KBM-7 (cell line): Measurements from ENCODE around the gene ZNF213.
A peak's percentile ranks its signal among the peaks of the same experiment; 100 is the strongest.
"Not testable (repeated sequence)": the region's sequence is repeated elsewhere in the genome, so short reads cannot be mapped to it uniquely, and the experiment has no call there.

Source experiments
- DNase-seq: peaks from one replicate; pipeline ENCODE4 v3.0.0-alpha.2; 2015
- in situ Hi-C: fragments of 300-500 bp; cut with MboI; formaldehyde crosslinking; loops from 2 replicates; pipeline ENCODE4 v1.14.3; 2020; ENCODE audit warnings: low sequenced_read_pairs, low pct_unique_long_range_greater_than_20kb, mixed read lengths

Gene ZNF213

DNA sequence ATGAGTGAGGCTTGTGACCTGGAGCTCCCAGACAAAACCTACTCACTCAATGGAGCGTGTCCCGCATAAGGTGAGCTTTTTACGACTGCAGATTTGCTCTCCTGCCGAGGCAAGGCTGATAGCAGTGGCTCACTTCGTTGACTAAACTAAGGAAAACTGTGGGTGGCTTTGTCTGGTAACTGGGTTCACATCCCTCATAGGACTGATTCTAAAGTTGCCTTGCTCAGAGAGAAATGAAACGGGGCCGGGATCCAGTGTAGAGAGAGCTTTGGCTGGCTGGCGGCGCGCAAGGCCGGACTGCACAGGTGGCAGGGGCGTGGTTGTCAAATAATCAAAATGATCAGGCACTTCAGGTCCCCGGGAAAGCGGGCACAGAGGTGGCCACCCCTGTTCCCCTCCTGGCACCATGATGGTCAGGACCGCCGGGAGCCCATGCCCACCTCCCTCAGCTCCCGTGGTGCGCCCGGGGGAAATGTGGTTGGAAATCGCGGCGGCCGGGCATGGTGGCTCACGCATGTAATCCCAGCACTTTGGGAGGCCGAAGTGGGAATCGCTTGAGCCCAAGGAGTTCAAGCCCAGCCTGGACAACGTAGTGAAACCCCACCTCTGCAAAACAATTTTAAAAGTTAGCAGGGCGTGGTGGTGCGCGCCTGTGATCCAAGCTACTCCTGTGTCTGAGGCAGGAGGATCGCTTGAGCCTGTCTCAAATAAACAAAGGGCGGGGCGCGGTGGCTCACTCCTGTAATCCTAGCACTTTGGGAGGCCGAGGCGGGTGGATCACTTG lies 26.6 kb downstream of the ZNF213 start:
- in situ Hi-C loops, result no loop called here
- DNase-seq, result no peak

DNA sequence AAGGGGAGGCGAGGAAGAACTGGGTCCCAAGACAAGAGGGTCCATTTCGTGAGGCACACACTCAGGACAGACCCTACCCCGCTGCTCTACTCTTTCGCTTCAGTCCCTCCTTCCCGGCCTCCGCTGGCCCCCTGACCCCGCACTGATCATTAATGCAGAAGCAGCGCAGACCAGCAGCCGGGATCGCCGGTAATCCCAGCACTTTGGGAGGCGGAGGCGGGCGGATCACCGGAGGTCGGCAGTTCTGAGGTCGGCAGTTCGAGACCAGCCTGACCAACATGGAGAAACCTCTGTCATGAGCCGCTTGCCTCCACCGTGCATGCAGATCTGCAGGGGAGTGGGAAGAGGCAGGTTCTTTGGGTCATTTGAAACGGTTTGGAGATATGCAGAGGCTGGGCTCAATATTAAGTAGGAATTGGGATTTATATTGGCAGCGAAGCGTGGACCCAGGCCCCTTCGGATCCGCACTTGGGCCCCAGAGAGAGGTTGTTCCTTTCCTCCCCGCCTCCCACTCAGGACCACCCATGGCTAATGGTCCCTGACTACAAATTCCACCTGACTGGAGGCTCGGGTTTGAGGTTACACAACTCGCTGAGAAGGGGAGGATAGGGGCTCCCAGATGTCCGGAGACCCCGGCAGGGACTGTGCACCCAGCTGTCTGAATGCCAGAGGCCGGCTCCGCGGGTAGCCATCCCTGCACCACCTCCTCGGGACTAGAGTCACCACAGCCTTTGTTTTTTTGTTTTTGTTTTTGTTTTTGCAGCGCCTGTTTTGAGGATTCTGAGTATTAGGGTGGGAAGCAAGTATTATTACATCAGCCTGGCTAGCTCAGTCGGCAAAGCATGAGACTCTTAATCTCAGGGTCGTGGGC lies 29.5 kb downstream of the ZNF213 start:
- in situ Hi-C loops, result no loop called here
- DNase-seq, result no peak

DNA sequence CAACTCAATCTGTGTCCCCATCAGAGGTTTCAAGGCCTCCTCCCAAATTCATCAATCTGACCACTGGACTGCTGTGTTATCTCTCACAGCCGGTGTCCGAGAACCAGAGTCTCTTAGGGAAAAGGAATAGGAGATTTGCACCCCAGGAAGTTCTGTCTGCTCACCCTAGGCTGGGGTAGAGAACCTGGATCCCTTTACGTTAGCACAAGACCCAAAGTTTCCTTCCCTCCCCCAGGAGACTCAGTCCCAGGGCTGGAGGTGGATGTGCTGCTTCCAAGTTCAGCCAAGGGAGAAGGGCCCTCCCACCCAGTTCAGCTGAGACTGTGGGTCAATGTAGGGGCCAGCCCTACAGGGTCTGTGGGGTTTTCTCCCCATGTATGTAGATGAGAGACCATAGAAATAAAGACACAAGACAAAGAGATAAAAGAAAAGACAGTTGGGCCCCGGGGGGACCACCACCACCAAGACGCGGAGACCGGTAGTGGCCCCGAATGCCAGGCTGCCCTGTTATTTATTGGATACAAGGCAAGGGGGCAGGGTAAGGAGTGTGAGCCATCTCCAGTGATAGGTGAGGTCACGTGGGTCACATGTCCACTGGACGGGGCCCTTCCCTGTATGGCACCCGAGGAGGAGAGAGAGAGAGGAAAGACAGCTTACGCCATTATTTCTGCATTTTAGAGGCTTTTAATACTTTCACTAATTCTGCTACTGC lies 30.4 kb downstream of the ZNF213 start:
- in situ Hi-C loops, result no loop called here

DNA sequence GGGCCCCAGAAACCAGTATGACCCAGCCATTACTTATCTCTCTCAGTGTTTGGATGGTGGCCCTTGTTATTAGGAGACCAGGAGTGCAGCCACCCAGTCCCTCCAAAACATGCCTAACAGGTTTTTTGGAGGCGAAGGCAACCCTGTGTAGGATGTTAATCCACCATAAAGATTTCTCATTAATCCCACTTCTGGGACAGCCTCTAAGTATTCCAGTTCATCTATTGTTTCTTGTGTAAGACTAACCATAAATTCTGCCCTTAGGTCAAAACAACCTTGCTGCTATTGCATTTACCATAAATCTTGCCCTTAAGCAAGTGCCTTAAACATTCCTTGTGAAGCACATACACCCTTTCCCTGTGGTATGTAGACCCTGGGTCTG lies 31.7 kb downstream of the ZNF213 start:
- in situ Hi-C loops, result no loop called here
- no peak for DNase-seq

More for the DNA sequence above, 30.4 kb downstream of the ZNF213 start:
- DNase-seq, result no peak

DNA sequence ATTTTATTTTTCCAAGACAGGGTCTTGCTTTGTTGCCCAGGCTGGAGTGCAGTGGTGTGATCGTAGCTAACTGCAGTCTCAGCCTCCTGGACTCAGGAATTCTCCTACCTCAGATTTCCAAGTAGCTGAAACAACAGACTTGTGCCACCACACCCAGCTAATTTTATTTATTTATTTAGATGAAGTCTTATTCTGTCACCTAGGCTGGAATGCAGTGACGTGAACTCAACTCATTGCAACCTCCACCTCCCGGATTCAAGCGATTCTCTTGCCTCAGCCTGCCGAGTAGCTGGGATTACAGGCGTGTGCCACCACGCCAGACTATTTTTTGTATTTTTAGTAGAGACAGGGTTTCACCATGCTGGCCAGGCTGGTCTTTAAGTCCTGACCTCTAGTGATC lies 33.9 kb downstream of the ZNF213 start:
- in situ Hi-C loops, result not testable (repeated sequence)

DNA sequence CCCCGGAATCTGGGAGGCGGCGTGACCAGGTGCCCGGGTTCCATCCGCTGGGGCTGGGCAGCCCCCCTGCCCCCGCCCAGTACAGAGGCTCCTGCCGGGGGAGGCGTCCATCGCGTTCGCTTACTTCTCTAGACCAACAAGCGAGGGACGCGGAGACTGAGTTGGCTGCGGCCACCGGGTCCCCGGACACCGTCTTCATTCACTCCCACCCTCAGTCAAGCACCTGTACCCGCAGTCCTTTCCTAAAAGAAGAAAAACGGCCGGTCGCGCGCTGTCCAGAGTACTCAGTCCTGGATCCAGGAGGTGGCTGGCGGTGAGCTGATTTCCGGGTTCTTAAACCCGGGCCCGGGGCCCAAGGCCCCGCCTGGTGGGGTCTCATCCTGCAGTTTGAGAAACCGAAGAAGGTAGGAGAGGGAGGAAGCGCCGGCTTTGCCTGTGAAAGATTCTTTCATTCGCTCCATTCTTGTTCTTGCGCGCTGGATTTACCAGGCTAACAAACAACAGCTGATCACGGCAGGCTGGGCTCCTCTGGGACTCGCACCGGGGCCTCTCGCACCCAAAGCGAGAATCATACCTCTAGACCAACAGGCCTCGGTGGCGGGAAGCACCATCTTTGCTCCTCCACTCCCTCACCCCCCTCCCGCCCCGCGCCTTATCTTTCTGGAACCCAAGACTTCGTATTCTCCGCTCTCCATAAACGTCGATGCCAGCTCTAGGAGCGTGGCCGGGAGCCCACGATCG lies 35.8 kb downstream of the ZNF213 start:
- in situ Hi-C loops, result no loop called here
- DNase-seq, result no peak

More for the DNA sequence above, 33.9 kb downstream of the ZNF213 start:
- DNase-seq, result not testable (repeated sequence)

DNA sequence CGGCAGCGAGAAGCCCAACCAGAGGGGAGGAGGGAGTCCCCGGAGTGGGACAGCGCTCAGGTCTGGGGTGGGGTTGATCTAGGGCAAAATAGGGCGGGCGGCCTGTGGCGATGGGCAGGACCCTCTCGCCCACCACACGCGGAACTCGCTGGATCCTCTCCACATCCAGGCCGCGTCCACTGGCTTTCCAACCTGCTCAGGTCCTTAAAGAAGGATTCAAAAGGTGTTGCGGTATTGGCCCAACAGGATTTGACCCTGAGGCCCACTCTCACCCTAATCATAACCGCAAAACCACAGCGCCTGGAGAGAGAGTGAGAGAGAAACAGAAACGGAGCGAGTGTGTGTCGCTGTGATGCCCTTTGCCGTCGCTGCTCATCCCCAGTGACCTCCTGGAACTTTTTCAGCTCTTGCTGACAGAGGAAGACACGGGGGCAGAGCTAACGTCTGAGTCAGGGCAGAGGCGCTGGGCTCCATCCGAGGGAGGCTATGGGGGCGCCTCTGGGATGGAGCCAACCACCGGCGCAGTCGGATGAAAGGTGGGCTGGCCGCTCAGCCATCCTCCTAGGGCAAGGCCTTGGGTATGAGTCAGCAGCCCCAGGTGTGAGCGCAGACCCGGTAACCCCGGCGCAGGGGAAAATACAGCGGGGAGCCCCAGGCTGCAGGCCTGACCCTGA lies 36.5 kb downstream of the ZNF213 start:
- DNase-seq, result no peak
- in situ Hi-C loops, result no loop called here

DNA sequence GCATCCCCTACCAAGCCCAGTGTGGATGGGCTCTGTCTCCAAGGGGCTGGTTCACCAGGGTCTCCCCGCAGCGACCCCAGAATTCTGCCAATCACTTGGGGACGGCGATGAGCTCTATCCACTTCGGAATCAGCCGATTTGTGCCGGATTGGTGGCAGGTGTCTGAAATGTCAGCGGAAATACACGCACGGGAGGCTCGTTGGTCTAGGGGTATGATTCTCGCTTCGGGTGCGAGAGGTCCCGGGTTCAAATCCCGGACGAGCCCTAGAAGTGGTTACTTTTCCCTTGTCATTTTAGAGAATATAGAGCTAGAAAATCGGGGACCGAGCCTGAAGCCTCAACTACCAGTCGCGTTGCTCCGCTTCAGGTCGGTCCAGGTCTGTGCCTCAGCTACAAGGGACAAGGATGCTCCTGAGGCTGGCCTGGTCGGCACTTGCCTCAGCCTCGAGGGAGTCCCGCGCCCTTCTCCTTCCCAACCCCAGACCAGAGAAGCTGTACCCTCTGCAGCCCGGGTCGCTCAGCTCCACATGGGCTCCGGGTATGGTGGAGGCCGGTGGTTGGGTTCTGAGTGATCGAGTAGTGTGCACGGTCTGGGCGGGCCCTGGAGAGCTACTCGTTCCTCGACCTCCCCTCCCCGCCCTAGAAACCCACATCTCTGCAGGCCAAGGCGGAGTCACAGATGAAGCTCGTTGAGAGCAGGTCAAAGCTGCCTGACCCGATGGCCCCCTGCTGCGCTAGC lies 37.2 kb downstream of the ZNF213 start:
- no peak for DNase-seq
- in situ Hi-C loops, result no loop called here

DNA sequence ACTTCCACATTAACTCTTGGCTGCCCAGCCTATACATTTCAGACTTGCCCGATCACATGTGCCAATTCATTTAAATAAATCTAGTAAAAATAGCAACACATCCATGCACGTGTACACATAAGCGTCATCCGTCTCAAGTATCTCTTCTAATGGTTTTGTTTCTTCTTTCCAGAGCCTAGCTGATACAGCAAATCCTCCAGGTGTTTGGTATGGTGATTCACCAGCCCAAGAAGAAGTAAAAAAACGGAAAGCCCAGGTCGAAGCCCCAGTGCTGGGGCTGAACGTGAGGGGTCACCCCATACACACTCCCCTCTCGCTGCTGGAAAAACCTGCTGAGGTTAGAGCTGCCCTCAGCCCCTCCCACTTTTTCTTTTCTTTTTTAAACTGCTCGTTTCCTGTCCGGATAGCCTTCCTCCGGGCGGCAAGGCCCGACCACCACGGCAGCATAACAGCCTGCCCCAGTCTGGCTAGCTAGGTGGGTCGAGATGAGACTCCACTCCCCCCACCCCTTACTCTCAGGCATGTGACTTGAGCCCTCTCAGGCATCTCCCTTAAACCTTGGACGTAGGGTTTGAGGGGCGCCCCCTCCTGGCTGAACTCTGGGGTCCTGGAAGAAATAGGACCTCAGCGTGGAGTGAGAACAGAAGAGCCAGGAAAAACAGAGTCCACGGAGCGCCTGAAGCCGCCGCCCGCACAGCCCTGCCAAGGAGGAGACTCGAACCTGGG lies 39.2 kb downstream of the ZNF213 start:
- in situ Hi-C loops, result no loop called here
- peak; percentile 51 for DNase-seq

DNA sequence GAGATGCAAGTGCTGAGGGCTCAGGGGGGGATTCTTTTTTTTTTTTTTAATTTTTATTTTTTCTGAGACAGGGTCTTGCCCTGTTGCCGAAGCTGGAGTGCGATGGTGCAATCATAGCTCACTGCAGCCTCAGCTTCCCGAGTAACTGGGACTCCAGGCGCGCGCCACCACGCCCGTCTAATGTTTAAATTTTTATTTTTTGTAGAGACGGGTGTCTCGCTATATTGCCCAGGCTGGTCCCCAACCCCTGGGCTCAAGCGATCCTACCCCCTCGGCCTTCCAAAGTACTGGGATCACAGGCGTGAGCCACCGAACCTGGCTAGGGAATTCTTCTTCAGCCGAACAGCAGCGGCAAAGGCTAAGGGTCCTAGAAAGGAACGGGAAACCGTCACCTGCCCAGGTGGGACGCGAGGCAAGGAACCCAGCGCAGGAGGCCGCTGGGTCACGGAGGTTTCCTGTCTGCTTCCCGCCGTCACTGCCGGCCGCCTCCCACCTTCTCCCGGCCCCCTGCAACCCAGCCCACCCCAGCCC lies 39.9 kb downstream of the ZNF213 start:
- DNase-seq, result no peak
- in situ Hi-C loops, result no loop called here

DNA sequence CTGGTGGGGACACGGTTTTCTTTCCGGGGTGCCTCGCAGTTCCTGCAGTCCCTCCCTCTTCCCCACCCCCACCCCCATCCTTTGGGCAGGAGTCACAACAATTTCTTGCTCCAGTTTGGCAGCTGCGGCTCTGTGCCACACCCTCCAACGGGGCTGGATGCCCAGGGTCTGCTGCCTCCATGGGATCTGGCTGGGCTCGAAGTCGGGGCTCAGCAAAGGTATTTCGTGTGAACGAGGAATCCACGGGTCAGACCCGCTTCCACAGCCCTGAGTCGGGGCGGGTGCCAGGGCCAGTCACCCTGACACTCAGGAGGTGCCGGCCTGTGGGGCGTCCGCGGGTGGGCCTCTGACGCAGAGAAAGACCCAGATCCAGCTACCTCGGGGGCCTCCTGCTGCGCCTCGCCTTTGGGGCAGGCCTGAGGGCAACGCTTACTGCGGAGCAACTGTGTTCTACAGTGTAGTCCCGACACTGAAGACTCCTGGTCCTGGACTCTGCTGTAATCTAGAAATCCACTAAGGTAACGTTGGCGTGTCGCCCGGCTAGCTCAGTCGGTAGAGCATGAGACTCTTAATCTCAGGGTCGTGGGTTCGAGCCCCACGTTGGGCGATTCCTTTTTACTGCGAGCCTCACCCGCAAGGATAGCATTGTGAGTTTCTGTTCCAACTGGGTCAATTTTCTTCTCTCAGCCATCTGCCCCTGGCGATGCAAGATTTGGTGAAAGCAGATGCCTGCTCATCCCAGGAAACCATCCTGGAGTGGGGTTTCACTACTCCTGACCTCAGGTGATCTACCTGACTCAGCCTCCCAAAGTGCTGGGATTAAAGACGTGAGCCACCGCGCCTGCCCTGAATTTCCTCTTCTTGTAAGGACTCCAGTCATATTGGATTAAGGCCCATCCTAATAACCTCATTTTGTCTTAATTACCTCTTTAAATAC lies 40.6 kb downstream of the ZNF213 start:
- in situ Hi-C loops, result no loop called here
- no peak for DNase-seq

DNA sequence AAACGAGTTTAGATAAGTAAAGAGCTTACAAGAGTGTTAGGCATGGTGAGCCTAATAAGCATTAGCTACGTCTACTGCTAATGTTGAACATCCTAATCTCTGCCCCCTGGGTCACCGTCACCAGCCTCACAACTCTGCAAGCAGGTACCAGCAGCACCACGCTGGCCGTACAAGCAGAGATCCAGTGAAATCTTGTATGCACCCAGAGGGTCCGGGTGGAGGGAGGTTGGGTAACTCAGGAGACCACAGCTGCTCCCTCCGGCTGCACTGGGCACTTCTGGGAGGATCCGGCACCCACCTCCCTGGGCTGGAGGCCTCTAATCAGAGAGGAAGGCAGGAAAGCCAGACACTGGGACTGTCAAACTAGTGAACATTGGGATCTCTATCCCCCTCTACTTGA lies 44.8 kb downstream of the ZNF213 start:
- no peak for DNase-seq
- in situ Hi-C loops, result no loop called here

DNA sequence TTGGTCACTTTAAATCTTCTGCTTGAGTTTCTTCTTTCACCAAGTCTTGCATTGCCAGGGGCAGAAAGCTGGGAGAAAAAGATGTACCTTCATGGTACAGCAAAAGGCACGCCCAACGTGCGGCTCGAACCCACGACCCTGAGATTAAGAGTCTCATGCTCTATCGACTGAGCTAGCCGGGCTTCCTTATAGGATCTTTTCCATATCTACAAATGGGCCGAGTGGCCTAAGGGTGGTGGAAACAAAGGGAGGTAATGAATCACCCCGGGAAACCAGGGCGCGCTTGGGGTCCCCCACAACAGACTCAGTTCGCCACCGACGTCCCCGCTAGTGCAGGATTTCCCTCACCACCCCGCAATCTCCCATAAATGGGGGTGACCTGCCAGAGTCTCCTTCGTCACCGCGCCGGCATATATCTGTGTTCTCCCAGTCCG lies 45.6 kb downstream of the ZNF213 start:
- DNase-seq, result no peak
- in situ Hi-C loops, result no loop called here

DNA sequence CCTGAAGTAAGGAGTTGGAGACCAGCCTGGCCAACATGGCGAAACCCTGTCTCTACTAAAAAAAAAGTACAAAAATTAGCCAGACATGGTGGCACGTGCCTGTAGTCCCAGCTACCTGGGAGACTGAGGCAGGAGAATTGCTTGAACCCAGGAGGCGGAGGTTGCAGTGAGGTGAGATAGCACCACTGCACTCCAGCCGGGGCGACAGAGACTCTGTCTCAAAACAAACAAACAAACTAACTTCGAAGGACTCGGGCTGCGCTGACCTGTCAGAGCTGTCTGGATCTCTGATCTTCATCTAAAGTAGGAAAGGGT lies 47.4 kb downstream of the ZNF213 start:
- in situ Hi-C loops, DNase-seq: not testable (repeated sequence)

DNA sequence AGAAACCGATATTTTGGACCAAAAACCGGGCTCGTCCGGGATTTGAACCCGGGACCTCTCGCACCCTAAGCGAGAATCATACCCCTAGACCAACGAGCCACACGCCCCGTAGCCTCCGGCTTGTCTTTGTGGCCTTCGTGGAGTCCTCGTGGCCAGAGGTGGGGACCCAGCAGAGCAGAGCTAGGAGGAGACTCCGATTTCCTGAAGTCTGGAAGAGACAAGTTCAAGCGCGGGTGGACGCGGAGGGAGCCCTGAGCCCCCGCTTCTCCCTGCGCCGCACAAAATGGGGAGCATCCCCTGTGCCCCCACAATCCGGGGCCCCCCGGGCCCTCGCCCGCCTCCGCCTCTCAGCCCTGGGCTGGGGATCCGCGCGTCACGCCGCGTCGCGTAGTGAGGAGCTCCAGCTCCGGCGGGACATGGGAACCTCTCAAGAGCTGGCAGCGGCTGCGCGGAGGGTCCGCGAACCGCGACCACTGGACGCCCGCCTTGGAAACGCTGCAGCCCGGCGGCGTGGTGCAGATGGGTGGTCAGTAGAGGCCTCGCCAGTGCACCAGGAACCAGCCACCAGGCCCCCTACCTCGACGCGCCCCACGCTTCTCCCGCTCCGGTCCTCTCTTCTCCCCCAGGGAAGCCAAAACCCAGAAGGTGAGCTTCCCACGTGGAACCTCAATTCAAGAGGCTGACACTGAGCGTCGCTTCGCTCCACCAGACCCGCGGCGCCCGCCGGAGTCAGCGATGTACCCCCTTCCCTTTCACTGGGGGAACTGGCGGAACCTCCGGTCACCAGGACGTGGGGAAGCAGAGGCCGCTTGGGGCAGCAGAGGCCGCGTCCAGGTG lies 48.0 kb downstream of the ZNF213 start:
- in situ Hi-C loops, result no loop called here
- no peak for DNase-seq
